Neutrophil (primary cell): ENCODE data around the gene PTX4.

ENCODE experiments used
- H3K27ac ChIP-seq: fragments of 200-600 bp; sonication (generic); 2 replicates; pipeline ENCODE4 v1.5.1; 2016; ENCODE audit warnings: mild to moderate bottlenecking, moderate library complexity
- H3K27me3 ChIP-seq: fragments of 200-600 bp; sonication (generic); 2 replicates; pipeline ENCODE4 v1.6.0; 2016; ENCODE audit warnings: mild to moderate bottlenecking
- H3K36me3 ChIP-seq: fragments of 200-600 bp; sonication (generic); 2 replicates; pipeline ENCODE4 v1.5.1; 2017
- H3K4me1 ChIP-seq, 2 experiments: fragments of 200-600 bp in 1 of 2; sonication (generic) in 1 of 2; 1 replicate in 1 of 2; 2 replicates in 1 of 2; pipeline versions ENCODE4 v1.5.1 to v1.6.1; 2013 to 2016; ENCODE audit warnings: low read depth in 1 of 2, low read length in 1 of 2, mild to moderate bottlenecking in 1 of 2, moderate library complexity in 1 of 2; ENCODE audit not compliant: control insufficient read depth in 1 of 2, insufficient read depth in 1 of 2
- H3K4me3 ChIP-seq, 2 experiments: fragments of 200-600 bp in 1 of 2; sonication (generic) in 1 of 2; 1 replicate in 1 of 2; 2 replicates in 1 of 2; pipeline ENCODE4 v1.5.1; 2013 to 2016; ENCODE audit warnings: low read depth in 1 of 2, low read length in 1 of 2, mild to moderate bottlenecking in 1 of 2, moderate library complexity in 1 of 2
- H3K9me3 ChIP-seq: fragments of 200-600 bp; sonication (generic); 2 replicates; pipeline ENCODE4 v1.5.1; 2016
- TF ChIP-seq, protein P1 (sequence below): fragments of 200-600 bp; sonication (generic); IDR thresholded peaks from 2 replicates; pipeline ENCODE4 v1.5.1; 2016; ENCODE audit warnings: antibody characterized with exemption

The PTX4 gene

GRCh38 chr16:1505912-1506311 is 17.2 kb upstream of the PTX4 start:
- H3K4me3 ChIP-seq, result no peak overlapping the region
- no peaks in the 10 kb centered on the region for H3K9me3 ChIP-seq
- H3K4me1 ChIP-seq, result no peaks in the 10 kb centered on the region
- TF ChIP-seq, protein P1, sequence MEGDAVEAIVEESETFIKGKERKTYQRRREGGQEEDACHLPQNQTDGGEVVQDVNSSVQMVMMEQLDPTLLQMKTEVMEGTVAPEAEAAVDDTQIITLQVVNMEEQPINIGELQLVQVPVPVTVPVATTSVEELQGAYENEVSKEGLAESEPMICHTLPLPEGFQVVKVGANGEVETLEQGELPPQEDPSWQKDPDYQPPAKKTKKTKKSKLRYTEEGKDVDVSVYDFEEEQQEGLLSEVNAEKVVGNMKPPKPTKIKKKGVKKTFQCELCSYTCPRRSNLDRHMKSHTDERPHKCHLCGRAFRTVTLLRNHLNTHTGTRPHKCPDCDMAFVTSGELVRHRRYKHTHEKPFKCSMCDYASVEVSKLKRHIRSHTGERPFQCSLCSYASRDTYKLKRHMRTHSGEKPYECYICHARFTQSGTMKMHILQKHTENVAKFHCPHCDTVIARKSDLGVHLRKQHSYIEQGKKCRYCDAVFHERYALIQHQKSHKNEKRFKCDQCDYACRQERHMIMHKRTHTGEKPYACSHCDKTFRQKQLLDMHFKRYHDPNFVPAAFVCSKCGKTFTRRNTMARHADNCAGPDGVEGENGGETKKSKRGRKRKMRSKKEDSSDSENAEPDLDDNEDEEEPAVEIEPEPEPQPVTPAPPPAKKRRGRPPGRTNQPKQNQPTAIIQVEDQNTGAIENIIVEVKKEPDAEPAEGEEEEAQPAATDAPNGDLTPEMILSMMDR, result no peak
- no peak overlapping the region for H3K27ac ChIP-seq
- H3K36me3 ChIP-seq, result peaks cover 75% of the 10 kb centered on the region
- no peaks in the 10 kb centered on the region for H3K27me3 ChIP-seq

GRCh38 chr16:1505073-1505844 is 16.5 kb upstream of the PTX4 start:
- H3K4me3 ChIP-seq, result no peak overlapping the region
- TF ChIP-seq, protein P1, result no peak
- H3K4me1 ChIP-seq, result no peaks in the 10 kb centered on the region
- H3K9me3 ChIP-seq, result no peaks in the 10 kb centered on the region
- H3K27ac ChIP-seq, result no peak overlapping the region
- no peaks in the 10 kb centered on the region for H3K27me3 ChIP-seq
- peaks cover 77% of the 10 kb centered on the region for H3K36me3 ChIP-seq

DNA sequence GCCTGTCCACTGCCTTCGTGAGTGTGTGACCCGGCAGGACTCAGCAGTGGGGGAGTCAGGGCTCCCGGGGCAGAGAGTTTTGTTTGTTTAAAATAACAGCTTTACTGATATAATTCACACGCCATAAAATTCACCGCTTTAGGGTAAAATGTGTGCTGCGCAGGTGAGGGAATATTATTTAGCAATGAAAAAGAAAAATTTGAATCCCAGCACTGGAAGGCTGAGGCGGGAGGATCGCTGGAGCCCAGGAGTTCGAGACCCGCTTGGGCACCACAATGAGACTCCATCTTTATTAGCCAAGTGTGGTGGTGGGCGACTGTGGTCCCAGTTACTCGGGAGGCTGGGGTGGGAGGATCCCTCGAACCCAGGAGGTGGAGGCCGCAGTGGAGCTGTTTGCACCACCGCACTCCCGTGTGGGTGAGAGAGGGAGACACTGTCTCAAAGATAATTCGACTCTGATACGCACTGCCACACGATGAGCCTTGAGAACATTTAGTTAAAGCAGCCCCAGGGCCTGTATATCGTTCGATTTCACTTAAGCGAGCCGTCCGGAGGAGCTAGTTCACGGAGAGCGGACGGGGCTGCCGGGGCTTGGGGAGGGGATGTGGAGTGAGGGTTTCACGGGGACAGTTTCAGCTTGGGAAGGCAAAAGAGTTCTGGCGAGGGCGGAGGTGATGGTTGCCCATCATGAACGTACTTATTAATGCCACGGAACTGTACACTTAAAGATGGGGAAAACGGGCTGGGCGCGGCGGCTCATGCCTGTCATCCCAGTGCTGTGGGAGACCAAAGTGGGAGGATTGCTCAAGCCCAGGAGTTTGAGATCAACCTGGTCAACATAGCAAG is 14.6 kb upstream of the PTX4 start:
- H3K4me3 ChIP-seq, result no peak overlapping the region
- H3K27ac ChIP-seq, result no peak overlapping the region
- peaks cover 73% of the 10 kb centered on the region for H3K36me3 ChIP-seq
- no peaks in the 10 kb centered on the region for H3K27me3 ChIP-seq
- H3K9me3 ChIP-seq, result no peaks in the 10 kb centered on the region
- no peaks in the 10 kb centered on the region for H3K4me1 ChIP-seq
- TF ChIP-seq, protein P1, result no peak

DNA sequence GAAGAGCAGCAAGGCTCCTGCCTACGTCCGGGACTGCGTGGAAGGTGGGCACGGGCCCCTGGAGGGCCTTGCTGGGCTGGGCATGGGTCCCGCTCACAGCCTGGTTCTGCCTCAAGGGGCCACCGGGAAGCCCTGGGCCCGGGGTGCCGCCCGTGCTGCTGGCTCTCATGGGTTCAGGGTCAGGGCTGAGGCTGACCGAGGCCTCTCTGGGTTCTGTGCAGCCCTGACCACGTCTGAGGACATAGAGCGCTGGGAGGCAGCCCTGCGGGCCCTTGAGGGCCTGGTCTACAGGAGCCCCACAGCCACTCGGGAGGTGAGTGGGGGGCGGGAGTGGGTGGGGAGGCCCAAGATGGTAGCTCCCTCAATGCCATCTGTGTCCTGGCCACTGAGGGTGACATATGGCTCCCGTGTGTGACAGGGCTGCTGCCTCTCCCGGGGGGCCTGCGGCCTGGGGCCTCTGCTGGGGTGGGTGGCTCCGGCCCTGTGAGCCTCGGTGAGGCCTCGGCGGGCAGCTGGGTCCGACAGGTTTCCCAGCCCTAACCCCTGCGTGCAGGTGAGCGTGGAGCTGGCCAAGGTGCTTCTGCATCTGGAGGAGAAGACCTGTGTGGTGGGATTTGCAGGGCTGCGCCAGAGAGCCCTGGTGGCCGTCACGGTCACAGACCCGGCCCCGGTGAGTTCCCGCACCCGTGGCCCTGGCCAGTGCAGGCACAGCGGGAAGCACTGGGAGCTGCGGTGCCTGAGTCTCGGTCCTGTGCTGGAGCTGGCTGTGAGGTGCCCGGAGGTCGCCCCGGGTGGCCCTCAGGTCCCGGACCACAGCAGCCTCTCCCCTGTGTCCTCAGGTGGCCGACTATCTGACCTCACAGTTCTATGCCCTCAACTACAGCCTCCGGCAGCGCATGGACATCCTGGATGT is 13.6 kb upstream of the PTX4 start:
- no peak overlapping the region for H3K4me3 ChIP-seq
- H3K4me1 ChIP-seq, result no peaks in the 10 kb centered on the region
- no peaks in the 10 kb centered on the region for H3K27me3 ChIP-seq
- TF ChIP-seq, protein P1, result no peak
- H3K27ac ChIP-seq, result no peak overlapping the region
- H3K36me3 ChIP-seq, result peaks cover 74% of the 10 kb centered on the region
- H3K9me3 ChIP-seq, result no peaks in the 10 kb centered on the region

- Histone ChIP-seq H3K36me3 (peaks cover 74% of the 10 kb centered on the region), H3K4me1 (no peaks in the 10 kb centered on the region), H3K27me3 (no peaks in the 10 kb centered on the region), H3K4me3 (no peak overlapping the region), H3K27ac (no peak overlapping the region), H3K9me3 (no peaks in the 10 kb centered on the region)
- TF ChIP-seq, protein P1, result no peak
These were observed 12.9 kb upstream of the PTX4 start for GRCh38 chr16:1501630-1502029.
